GM18873 (cell line): ENCODE measurements around the gene DAB2IP.
"Not testable (repeated sequence)": the region's sequence is repeated elsewhere in the genome, so short reads cannot be mapped to it uniquely, and the experiment has no call there.

Experiments used
- ATAC-seq: cut with Tn5 transposase; IDR thresholded peaks from one replicate; pipeline ENCODE4 v1.9.1; 2021; ENCODE audit warnings: mild to moderate bottlenecking, moderate library complexity, moderate number of reproducible peaks; ENCODE audit not compliant: unreplicated experiment, low FRiP score

Gene DAB2IP

DNA sequence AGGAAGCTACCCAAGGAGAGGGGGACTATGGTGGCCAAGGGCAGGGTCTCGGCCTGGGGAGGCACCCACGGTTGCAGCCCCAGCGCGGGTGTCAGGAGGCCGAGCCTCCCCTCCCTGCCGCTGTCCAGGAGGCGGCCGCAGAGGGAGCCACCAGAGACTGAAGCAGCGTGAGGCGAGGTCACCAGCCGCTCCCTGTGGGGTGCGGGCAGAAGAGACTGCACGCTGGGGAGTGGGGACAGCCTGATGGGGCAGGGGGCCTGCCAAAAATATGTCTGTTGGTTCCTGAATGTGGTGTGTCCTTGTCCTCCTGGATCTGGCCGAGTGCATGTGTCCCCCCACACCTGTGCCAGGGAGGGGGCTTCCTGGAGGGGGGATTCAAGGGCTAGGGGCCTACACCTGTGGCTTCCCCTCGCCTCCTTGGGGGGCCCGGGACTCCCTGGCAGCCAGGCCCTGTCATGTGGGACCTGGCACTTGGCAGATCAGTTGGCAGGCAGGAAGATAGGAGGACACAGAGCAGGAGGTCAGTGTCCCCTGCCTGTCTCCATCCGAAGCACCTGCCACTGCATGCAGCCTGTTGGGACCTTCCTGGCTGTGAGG, 131.2 kb downstream of the DAB2IP start:
- ATAC-seq, result no peak

DNA sequence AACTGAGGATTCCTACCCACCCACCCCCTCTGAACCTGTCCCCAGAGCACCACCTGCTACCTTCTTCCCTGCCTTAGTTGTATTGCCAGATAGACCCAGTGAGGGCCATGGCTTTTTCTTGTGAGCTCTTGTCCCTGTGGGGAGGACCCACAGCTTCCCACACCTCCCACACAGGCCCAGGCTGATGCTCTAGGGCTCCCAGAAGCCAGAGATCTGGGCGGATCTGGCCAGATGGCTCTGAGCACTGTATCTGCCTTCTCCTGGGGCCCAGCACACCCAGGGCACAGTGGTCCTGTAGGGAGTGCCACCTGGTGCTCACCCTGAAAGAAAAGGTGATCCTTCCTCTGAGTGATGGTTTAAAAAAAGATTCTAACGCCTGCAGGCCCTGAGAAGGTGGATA, 131.7 kb downstream of the DAB2IP start:
- ATAC-seq, result no peak

DNA sequence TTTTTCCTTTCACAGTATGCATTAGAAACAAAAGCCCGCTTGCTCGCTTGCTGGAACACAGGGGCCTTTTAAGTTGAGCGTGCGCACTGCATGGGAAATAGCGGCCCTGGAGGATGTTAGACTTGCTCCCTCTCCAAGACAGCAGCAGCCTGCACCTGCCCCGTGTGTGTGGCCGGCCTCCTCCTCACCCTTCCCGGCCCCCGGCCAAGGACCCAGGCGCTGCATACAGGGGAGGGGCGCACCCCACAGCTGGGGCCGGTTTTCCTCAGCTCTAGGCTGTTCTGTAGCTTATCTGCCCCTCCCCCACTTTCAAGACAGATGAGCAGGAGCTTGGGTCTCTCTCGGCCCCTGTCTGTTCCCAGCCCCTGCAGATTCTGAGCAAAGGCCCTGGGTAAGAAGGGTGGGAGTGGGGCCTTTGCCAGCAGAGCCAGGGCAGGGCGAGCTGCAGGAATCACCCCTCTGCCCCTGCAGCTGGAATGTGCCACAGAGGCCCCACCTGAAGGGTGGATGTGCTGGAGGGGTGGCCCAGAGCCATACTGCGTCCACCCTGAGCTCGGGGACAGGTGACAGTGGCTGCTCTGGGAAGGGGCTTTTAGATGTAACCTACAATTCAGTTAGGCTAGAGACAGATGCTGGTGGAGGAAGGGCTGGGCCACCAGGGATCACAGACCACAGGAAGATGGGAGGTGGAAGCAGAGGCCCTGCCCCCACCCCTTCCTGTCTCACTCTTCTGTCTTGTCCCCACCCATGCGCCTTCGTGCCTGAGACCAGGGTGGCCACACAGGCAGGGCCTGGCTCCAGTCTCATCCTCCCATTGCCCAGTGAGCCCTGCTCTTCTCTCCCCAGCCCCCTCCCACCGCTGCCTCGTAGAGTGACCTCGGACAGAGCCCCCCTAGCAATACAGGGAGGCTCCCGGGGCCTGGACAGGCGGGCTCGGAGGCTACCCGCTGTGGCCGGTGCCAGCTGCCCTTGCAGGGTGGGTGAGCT, 132.4 kb downstream of the DAB2IP start:
- ATAC-seq, result no peak

DNA sequence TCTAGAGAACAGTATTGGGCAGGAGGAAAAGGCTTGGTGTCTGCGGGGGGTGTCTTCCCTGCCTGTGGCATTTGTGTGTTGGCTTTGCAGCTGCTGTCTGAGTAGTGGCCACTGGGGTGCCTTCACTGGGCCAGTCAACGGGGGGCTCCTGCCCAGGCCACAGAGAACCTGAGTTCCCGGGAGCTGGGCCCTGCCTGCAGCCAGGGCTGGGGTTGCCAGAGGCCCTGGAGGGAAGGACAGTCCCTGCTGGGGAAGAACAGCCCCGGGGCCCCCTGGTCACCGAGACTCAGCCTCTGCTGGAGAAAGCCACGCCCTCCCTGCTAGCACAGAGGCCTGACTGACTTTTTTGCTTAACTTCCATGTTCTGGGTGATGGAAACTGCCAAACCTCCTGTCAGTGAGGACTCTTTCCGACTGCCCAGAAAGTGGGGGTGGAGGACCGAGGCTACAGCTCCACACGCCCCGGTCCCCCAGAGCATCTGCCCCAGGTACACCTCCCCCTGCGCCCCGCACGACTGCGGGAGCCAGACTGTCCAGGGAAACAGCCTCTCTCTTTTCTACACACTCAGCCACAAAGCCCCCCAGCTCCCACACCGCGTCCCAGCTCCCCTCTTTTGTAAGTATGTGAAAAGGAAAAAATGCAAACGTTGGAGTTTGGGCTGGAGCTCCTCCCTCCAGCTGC, 133.4 kb downstream of the DAB2IP start:
- ATAC-seq, result no peak

DNA sequence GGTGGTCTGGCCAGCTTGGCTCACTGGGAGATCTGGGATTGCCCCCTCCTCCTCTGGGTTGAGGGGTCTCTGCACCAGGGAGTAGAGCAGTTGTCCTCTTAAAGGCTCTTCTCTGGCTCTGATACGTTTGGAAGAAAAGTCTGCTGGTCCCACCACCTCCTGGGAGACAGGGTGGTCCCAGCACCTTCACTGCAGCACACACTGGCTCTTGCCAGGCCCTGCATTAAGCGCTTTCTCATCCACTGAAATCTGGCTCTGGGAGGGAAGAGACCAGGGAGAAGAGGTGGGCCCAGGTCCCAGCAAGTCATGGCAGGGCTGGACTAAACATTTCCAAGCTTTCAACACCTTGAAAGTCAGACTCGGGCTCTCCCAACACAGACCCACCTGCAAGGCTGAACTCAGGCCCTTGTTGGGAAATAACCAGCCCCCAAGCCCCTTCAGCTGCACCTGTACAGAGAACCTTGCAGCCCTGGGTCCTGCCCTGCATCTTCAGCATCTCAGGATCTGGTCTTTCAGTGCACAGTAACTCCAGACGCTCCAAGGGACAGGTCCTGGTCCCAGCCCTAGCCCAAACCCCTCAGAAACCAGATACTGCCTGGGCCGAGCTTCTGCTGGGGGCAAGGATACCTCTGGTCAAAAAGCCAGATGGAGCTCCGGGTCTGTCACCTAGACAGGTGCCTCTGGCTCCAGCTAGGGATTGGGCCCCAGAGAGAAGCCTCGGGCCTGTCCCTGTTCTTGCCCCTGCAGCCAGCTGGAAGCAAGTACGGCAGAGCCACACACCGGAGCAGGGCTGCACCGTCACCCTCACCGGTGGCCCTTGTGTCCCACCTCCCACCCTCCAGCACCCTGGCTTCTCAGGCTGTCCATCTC, 134.5 kb downstream of the DAB2IP start:
- ATAC-seq, result no peak

DNA sequence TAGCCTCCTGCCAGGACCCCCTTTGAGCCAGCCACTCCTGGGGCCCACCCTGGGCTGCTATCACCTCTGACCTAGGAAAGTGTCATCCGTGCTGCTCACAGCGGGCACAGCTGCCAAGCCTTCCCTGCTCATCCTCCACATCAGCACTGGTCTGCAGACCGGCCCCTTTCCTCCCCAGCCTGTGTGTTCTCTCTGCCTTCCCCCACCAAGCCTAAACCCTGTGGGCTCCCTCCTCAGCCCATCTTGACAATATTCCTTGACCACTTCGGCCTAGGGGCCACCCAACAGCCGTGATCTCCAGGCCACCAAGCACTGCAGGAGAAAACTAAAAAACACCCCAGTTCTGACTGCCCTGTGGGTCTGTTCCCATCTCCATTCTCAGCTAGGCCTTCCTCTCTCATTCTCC, 135.1 kb downstream of the DAB2IP start:
- ATAC-seq, result no peak

DNA sequence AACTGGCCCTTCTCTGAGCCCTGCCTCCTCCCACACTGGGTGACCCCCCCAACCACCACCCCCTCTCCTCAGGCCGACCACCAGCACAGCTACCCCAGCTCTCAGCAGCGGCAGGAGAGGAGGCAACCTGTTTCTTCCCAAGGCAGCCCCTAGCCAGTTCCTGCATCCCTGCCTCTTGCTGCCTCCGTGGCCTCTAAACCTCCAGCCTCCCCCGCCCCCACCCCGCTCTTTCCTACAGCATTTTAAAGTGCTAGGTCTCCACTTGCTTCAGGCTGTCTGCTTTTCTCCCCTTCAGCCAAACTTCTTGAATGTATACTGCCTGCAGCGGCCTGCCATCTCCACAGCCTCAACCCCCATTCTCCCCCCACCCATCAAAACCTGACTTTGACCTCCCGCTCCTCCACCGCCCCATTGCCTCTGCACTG, 135.6 kb downstream of the DAB2IP start:
- ATAC-seq, result no peak

DNA sequence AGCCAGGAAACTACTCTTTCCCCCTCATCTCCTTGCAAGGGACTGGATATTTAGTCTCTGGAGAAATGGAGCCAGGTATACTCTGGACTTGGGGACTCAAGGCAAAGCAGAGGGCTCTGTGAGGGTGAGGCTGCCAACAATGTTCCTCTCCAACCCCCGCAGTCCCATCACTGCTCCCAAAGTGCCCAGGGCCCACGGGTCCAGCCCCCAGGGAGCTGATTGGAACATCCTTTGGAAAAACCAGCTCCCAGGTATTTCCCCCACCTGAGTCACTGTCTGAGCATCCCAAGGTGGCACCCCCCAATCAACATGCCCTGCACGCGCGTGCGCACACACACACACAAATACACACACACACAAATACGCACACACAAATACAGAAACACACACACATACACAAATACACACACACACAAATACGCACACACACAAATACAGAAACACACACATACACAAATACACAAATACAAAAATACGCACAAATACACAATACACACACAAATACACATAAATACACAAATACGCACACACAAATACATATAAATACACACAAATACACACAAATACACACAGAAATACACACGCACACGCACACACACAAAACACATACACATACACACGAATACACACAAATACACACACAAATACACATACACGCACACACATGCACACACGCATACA, 137.4 kb downstream of the DAB2IP start:
- ATAC-seq, result no peak

DNA sequence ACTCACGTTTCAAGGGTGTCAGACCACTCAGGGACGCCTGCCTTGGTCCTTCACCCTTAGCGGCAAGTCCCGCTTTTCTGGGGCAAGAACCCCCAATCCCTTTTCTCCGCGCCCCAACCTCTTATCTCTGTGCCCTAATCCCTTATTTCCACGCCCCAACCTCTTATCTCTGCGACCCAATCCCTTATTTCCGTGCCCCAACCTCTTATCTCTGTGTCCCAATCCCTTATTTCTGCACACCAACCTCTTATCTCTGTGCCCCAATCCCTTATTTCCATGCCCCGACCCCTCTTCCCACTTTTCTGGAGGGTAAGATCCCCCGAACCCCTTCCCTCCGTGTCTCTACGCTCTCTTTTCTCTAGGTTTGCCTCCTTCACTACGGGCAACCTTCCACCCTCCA, 139.4 kb downstream of the DAB2IP start:
- ATAC-seq, result no peak

DNA sequence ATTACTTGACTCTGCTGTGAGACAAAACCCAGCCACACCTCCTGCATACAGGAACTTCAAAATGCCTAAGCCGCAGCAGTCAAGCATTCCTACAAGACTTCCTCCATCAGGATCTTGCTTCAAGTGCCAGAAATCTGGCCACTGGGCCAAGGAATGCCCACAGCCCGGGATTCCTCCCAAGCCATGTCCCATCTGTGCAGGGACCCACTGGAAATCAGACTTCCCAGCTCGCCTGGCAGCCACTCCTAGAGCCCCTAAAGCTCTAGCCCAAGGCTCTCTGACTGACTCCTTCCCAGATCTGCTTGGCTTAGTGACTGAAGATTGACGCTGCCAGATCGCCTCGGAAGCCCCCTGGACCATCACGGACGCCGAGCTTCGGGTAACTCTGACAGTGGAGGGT, 141.0 kb downstream of the DAB2IP start:
- not testable (repeated sequence) for ATAC-seq

DNA sequence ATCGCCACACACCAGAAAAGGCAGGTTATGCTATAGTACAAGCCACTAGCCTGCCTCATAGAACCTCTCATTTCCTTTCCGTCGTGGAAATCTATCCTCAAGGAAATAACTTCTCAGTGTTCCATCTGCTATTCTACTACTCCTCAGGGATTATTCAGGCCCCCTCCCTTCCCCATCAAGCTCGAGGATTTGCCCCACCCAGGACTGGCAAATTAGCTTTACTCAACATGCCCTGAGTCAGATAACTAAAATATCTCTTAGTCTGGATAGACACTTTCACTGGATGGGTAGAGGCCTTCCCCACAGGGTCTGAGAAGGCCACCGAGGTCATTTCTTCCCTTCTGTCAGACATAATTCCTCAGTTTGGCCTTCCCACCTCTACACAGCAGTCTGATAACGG, 142.9 kb downstream of the DAB2IP start:
- not testable (repeated sequence) for ATAC-seq

DNA sequence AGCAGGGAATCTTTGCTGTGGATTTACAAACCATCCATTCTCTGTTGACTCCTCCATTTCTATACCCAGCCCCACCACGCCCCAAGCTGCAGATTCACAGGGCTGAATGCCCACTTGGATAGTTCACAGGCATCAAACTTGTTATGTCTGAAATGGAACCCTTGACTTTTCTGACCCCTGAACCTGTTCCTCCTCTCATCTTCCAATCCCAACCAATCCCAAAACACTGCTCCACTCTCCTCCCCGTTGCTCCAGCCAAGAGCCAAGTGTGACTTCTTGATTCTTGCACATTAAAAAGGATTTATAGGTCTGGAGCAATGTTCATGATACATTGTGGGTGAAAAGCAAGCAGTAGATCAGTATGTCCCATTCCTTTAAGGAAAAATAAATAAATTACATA, 145.6 kb downstream of the DAB2IP start:
- no peak for ATAC-seq

DNA sequence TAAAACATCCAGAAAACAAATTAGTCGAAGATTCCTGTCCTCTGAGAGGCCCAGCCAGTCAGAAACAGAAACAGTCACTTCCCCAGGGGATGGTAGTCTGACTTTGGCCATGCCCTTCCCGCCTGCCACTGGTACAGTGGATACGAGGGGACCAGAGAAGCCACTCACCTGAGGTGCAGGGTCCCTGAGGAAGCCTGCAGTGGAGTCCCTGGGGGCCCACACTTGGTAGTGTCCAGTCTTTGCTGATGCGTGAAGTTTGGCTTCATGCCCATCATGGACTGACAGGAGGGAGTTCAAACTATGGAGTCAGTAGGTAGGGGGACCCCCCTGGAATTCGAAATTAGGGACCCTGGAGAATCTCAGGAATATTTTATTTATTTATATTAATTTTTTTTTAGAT, 147.5 kb downstream of the DAB2IP start:
- ATAC-seq, result no peak

DNA sequence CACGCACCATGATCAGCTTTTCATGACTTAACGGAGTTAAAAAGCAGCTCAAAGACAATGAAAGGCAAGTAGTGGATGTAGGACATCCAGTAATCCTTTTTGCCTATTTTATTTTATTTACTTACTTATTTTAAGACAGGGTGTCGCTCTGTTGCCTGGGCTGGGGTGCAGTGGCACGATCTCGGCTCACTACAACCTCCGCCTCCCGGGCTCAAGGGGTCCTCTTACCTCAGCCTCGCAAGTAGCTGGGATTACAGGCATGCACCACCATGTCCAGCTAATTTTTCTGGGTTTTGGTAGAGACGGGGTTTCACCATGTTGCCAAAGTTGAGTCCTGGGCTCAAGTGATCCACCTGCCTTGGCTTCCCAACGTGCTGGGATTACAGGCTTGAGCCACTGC, 148.9 kb downstream of the DAB2IP start:
- ATAC-seq, result no peak

DNA sequence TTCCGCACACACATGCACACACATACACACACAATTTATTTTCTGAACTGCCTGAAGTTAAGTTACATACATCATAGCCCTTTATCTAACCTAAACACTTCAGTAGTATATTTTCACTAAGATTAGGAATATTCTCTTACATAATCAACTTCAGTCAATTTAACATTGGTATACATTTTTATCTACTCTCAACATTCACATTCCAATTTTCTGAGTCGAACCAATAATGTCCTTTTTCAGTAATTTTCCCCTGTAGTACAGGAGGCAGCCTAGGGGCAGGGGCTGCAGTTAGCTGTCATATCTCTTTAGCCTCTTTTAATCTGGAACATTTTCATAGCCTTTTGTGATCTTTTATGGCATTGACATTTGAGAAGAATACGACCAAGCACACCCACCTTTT, 150.1 kb downstream of the DAB2IP start:
- no peak for ATAC-seq

DNA sequence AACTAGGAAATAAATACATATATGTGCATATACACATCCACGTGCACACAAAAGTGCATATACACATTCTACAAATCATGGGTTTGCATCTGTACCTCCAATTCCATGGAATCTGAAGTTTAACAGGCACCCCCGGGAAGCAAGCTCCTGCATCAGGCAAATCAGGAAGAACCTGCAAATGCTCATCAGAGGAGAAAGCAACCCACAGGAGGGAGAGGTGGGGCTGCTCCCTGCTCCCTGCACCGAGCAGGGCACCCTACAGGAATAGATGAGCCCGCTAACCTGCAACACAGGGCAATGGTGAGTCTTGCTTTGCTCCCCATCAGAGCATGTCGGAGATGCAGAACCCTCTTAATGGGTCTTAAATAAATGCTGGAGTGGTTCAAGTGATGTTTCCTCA, 151.3 kb downstream of the DAB2IP start:
- no peak for ATAC-seq

DNA sequence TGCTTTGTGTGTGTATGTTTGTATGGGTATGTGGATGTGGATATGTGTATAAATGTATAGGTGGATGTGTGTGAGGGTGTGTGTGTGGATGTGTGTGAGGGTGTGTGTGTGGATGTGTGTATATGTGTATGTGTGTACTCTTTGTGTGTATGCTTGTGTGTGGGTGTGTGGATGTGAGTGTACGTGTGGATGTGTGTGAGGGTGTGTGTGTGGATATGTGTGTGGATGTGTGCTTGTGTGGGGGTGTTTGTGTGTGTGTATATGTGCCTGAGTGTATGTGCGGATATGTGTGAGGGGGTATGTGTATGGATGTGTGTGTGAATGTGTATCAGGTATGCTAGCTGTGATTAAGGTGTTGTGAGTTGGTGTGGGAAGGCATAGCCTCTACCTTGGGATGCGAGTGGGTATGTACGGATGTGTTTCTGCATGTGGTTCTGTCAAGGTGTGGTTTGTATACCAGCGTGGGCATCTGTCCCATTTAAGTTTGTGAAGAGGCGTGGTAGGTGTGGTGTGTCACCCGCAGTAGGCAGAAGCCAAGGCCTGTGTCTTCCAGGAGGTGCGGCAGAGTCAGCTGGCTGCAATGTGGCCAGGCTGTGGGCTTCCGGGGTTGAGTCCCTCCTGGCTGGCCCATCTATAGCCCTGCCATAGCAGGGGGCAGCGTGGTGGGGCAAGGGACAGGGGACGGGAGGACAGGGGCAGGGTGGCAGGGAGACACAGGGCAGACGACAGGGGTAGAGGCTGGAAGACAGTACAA, 155.8 kb downstream of the DAB2IP start:
- ATAC-seq, result no peak

DNA sequence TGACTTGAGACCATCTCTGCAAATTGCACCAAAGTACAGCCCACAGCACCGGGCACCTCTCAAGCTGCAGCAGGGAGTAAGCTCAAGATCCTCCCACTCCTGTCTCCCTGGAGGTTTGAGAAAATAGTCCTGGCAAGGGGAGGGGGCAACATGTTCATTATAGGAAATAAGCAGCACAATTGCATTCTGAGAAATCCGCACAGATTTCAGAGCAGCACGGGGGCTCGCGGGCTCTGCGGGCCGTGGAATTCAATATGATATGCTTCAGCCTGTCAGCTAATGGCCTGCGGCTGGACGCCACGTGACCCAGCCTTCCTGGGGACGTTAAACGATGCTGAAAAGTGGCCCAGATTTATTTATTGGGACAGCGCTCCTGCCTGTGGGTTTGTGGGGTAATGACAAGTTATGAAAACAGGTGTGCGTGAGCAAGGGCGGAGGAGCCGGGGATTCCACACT, 156.4 kb downstream of the DAB2IP start:
- no peak for ATAC-seq

DNA sequence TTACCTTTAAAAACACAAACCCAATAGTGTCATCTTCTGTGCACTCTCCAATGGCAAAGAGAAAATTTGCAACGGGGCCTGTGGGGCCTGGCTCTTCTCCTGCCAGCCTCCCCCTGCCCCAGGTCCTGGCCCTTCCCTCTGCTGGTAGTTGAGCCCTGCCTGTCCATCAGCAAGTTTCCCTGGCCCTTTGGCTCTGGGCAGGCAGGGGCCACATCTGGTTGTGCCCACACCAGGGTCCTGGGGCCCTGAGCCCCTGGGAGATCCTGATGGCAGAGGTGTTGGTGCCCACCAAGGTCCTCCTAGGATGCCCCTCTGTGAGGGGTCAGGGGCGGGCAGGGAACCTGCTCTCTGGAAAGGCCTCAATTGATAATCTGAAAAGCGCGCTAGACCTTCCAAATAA, 157.3 kb downstream of the DAB2IP start:
- ATAC-seq, result no peak
